DND-41 (cell line): ENCODE data around the gene HSDL2.

ENCODE experiments used
- EZH2 ChIP-seq: IDR thresholded peaks from 3 replicates; pipeline ENCODE4 v1.6.1; 2012; ENCODE audit warnings: borderline replicate concordance, low read depth, mild to moderate bottlenecking, moderate library complexity, low read length, inconsistent platforms; ENCODE audit not compliant: severe bottlenecking
- TF ChIP-seq, protein P1 (sequence below): IDR thresholded peaks from 2 replicates; pipeline ENCODE4 v1.5.1; 2012; ENCODE audit warnings: borderline replicate concordance, low read length, moderate library complexity, mild to moderate bottlenecking; ENCODE audit not compliant: poor library complexity, severe bottlenecking; ENCODE audit errors: extremely low read depth

DNA sequence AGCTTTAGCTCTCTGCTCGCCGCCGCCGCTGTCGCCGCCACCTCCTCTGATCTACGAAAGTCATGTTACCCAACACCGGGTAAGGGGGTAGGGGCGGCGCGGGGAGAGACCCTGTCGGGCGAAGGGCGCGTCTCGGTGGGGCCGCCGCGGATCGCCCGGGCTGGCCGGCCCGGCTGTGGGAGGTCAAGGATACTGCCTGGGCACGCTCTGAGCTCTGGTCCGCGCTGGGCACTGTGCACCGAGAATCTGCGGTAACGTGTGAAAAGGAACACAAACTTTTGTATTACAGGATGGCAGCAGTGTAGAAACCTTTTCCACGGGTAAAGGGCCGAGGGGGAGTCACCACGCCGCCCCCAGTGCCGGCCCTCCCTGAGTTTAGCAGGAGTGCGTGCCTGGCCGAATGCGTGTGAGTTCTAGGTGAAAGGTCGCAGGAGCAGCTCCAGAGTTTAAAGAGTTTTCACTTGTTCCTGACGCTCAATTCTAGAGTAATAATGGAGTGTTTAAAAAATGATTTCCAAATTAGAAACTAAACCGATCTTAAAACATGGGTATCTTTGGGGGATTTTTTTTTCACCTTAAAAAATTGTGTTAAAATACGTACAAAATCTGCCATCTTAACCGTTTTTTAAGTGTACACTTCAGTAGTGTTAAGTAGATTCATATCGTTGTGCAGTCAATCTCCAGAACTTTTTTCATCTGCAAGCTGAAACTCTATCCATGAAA, at the start of gene HSDL2:
- TF ChIP-seq, protein P1, sequence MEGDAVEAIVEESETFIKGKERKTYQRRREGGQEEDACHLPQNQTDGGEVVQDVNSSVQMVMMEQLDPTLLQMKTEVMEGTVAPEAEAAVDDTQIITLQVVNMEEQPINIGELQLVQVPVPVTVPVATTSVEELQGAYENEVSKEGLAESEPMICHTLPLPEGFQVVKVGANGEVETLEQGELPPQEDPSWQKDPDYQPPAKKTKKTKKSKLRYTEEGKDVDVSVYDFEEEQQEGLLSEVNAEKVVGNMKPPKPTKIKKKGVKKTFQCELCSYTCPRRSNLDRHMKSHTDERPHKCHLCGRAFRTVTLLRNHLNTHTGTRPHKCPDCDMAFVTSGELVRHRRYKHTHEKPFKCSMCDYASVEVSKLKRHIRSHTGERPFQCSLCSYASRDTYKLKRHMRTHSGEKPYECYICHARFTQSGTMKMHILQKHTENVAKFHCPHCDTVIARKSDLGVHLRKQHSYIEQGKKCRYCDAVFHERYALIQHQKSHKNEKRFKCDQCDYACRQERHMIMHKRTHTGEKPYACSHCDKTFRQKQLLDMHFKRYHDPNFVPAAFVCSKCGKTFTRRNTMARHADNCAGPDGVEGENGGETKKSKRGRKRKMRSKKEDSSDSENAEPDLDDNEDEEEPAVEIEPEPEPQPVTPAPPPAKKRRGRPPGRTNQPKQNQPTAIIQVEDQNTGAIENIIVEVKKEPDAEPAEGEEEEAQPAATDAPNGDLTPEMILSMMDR = no peak
- no peak for TF ChIP-seq EZH2
